WTC11 (cell line): ENCODE results near the gene BICD2. TPM values are rescaled to one million over a fixed set of nuclear protein-coding genes. Genes with fewer than 3 reads are reported as not detected.

Experiments
- ATAC-seq: fragments of 200-7000 bp; cut with Tn5 transposase; 2 replicates; pipeline ENCODE4 v1.10.0; 2021; ENCODE audit warnings: mild to moderate bottlenecking, moderate library complexity
- CTCF ChIA-PET: fragments of 300-600 bp; sonication (Branson Sonifier 250); formaldehyde crosslinking; loops from one replicate; lab custom pipeline; 2021; ENCODE audit warnings: antibody characterized with exemption; lab: Charles Lee
- POLR2A ChIA-PET: fragments of 350-600 bp; sonication (Branson Sonifier 250); formaldehyde crosslinking; loops from one replicate; lab custom pipeline; 2021; ENCODE audit warnings: antibody characterized with exemption; lab: Charles Lee
- DNase-seq: peaks from one replicate; pipeline ENCODE4 v3.0.0; 2021; ENCODE audit warnings: low spot score
- H3K27ac Mint-ChIP-seq: 2 replicates; pipeline ENCODE4 v1.8.0; 2021; ENCODE audit warnings: mixed read lengths
- H3K27me3 Mint-ChIP-seq: 2 replicates; pipeline ENCODE4 v1.8.0; 2021; ENCODE audit warnings: low read depth, mild to moderate bottlenecking, moderate library complexity, mixed read lengths
- H3K36me3 Mint-ChIP-seq: 2 replicates; pipeline ENCODE4 v1.8.0; 2021; ENCODE audit warnings: mixed read lengths
- H3K4me1 Mint-ChIP-seq: 2 replicates; pipeline ENCODE4 v1.8.0; 2022; ENCODE audit warnings: mixed read lengths
- H3K4me3 Mint-ChIP-seq: 2 replicates; pipeline ENCODE4 v1.8.0; 2021; ENCODE audit warnings: mild to moderate bottlenecking, moderate library complexity, mixed read lengths
- H3K9me3 Mint-ChIP-seq: 2 replicates; pipeline ENCODE4 v1.8.0; 2021; ENCODE audit warnings: mixed read lengths
- AFF4 ChIP-seq: sonication (generic); formaldehyde crosslinking; IDR thresholded peaks from 2 replicates; pipeline ENCODE4 v1.8.1; 2023; ENCODE audit warnings: mild to moderate bottlenecking, missing genetic modification reagents, borderline replicate concordance
- CREM ChIP-seq: sonication (generic); formaldehyde crosslinking; IDR thresholded peaks from 2 replicates; pipeline ENCODE4 v1.8.1; 2022; ENCODE audit warnings: mild to moderate bottlenecking, missing genetic modification reagents, moderate library complexity
- ELF4 ChIP-seq: sonication (generic); formaldehyde crosslinking; IDR thresholded peaks from 2 replicates; pipeline ENCODE4 v1.8.1; 2022; ENCODE audit warnings: low read depth, mild to moderate bottlenecking, moderate library complexity, missing genetic modification reagents
- EMX1 ChIP-seq: fragments of 250-450 bp; sonication (Bioruptor Pico); IDR thresholded peaks from 2 replicates; pipeline ENCODE4 v1.8.0; 2021; ENCODE audit warnings: mild to moderate bottlenecking
- ETV6 ChIP-seq: sonication (generic); formaldehyde crosslinking; IDR thresholded peaks from 2 replicates; pipeline ENCODE4 v1.8.1; 2022; ENCODE audit warnings: mild to moderate bottlenecking, missing genetic modification reagents
- FOXP1 ChIP-seq: sonication (generic); formaldehyde crosslinking; IDR thresholded peaks from 2 replicates; pipeline ENCODE4 v1.8.0; 2022; ENCODE audit warnings: missing genetic modification reagents, mild to moderate bottlenecking, moderate library complexity, borderline replicate concordance
- IRF1 ChIP-seq: sonication (generic); formaldehyde crosslinking; IDR thresholded peaks from 2 replicates; pipeline ENCODE4 v1.8.0; 2023; ENCODE audit warnings: missing genetic modification reagents
- JAZF1 ChIP-seq: fragments of 250-450 bp; sonication (Bioruptor Pico); IDR thresholded peaks from 2 replicates; pipeline ENCODE4 v1.9.0; 2021; ENCODE audit warnings: moderate library complexity, mild to moderate bottlenecking, inconsistent platforms
- KAT7 ChIP-seq: sonication (generic); formaldehyde crosslinking; IDR thresholded peaks from 2 replicates; pipeline ENCODE4 v1.8.1; 2023; ENCODE audit warnings: missing genetic modification reagents, mild to moderate bottlenecking, borderline replicate concordance
- NFYB ChIP-seq: sonication (generic); formaldehyde crosslinking; conservative IDR thresholded peaks from 2 replicates; pipeline ENCODE4 v1.8.0; 2022; ENCODE audit warnings: low read depth, missing genetic modification reagents
- NR2C2 ChIP-seq: sonication (generic); formaldehyde crosslinking; IDR thresholded peaks from 2 replicates; pipeline ENCODE4 v1.8.0; 2022; ENCODE audit warnings: mild to moderate bottlenecking, missing genetic modification reagents
- RELA ChIP-seq: sonication (generic); formaldehyde crosslinking; IDR thresholded peaks from 2 replicates; pipeline ENCODE4 v1.8.1; 2022; ENCODE audit warnings: missing genetic modification reagents, mild to moderate bottlenecking, borderline replicate concordance
- SOX15 ChIP-seq: fragments of 250-450 bp; sonication (Bioruptor Pico); IDR thresholded peaks from 2 replicates; pipeline ENCODE4 v1.9.0; 2021; ENCODE audit warnings: mild to moderate bottlenecking
- TCF7 ChIP-seq: sonication (generic); formaldehyde crosslinking; IDR thresholded peaks from 2 replicates; pipeline ENCODE4 v1.8.0; 2022; ENCODE audit warnings: mild to moderate bottlenecking, low read depth, missing genetic modification reagents, moderate library complexity
- TP53 ChIP-seq: sonication (generic); formaldehyde crosslinking; IDR thresholded peaks from 2 replicates; pipeline ENCODE4 v1.8.1; 2023; ENCODE audit warnings: mild to moderate bottlenecking, missing genetic modification reagents
- ZNF121 ChIP-seq: sonication (generic); formaldehyde crosslinking; IDR thresholded peaks from 2 replicates; pipeline ENCODE4 v1.8.0; 2023; ENCODE audit warnings: missing genetic modification reagents
- ZNF232 ChIP-seq: sonication (generic); formaldehyde crosslinking; IDR thresholded peaks from 2 replicates; pipeline ENCODE4 v1.8.0; 2022; ENCODE audit warnings: mild to moderate bottlenecking, missing genetic modification reagents
- ZNF281 ChIP-seq: sonication (generic); formaldehyde crosslinking; IDR thresholded peaks from 2 replicates; pipeline ENCODE4 v1.8.0; 2023; ENCODE audit warnings: mild to moderate bottlenecking, missing genetic modification reagents
- ZNF317 ChIP-seq: sonication (generic); formaldehyde crosslinking; IDR thresholded peaks from 2 replicates; pipeline ENCODE4 v1.8.1; 2023; ENCODE audit warnings: low read depth, mild to moderate bottlenecking, moderate library complexity, missing genetic modification reagents, borderline replicate concordance
- ZNF512 ChIP-seq: sonication (generic); formaldehyde crosslinking; IDR thresholded peaks from 2 replicates; pipeline ENCODE4 v1.8.1; 2022; ENCODE audit warnings: missing genetic modification reagents, borderline replicate concordance
- total RNA-seq: library from RNA; stranded (reverse); gene quantifications from 3 replicates; pipeline ENCODE4 v1.2.3, GENCODE V29; 2021

BICD2 gene
- total RNA-seq, 1 experiment from 2014 or later: 38.7 TPM

GRCh38 chr9:92713528-92713927 is 51.1 kb downstream of the BICD2 start (continued):
- TF ChIP-seq CREM (CRISPR knock-in tag) (no peak), ZNF232 (no peak)
- TF ChIP-seq, all 79 proteins: peak for 0

- POLR2A ChIA-PET: no interaction called here
- no peak overlapping the region for H3K27ac Mint-ChIP-seq
- H3K4me3 Mint-ChIP-seq: no peak overlapping the region
- H3K4me1 Mint-ChIP-seq: no peaks in the 10 kb centered on the region
- CTCF ChIA-PET: interaction anchor here (1.1 to 6.3 kb wide), 2 partner anchors 77 to 757 kb away, joined by 4 to 43 read pairs; no protein-coding TSS in a partner anchor
- no peak for ATAC-seq
- no peaks in the 10 kb centered on the region for H3K9me3 Mint-ChIP-seq
- no peak for TF ChIP-seq ELF4 (CRISPR knock-in tag)
- no peak for TF ChIP-seq AFF4 (CRISPR knock-in tag)
- TF ChIP-seq JAZF1 (CRISPR knock-in tag): no peak
- TF ChIP-seq NR2C2 (CRISPR knock-in tag): no peak
- no peak for TF ChIP-seq RELA (CRISPR knock-in tag)
- TF ChIP-seq ETV6 (CRISPR knock-in tag): no peak
- TF ChIP-seq ZNF121 (CRISPR knock-in tag): no peak
- TF ChIP-seq CREM (CRISPR knock-in tag): no peak
- no peak for TF ChIP-seq ZNF512 (CRISPR knock-in tag)
- no peak for TF ChIP-seq SOX15
- TF ChIP-seq KAT7: no peak
- H3K36me3 Mint-ChIP-seq: peaks cover 41% of the 10 kb centered on the region
- no peaks in the 10 kb centered on the region for H3K27me3 Mint-ChIP-seq
- DNase-seq: no peak
These were observed 51.9 kb downstream of the BICD2 start for GRCh38 chr9:92712767-92713166.

- Mint-ChIP-seq H3K9me3 (no peaks in the 10 kb centered on the region), H3K4me3 (no peak overlapping the region), H3K36me3 (peaks cover 38% of the 10 kb centered on the region), H3K27me3 (no peaks in the 10 kb centered on the region), H3K4me1 (no peaks in the 10 kb centered on the region), H3K27ac (no peak overlapping the region)
- ATAC-seq: no peak
- CTCF ChIA-PET: no interaction called here
- TF ChIP-seq ZNF317 (CRISPR knock-in tag) (no peak), NFYB (no peak), TP53 (CRISPR knock-in tag) (no peak), ZNF281 (CRISPR knock-in tag) (no peak), NR2C2 (CRISPR knock-in tag) (no peak), FOXP1 (no peak), TCF7 (CRISPR knock-in tag) (no peak), EMX1 (CRISPR knock-in tag) (no peak), IRF1 (CRISPR knock-in tag) (no peak), ZNF512 (CRISPR knock-in tag) (no peak)
- DNase-seq: no peak
- POLR2A ChIA-PET: no interaction called here
These were observed 52.8 kb downstream of the BICD2 start for GRCh38 chr9:92711844-92712243.
